Suppressor macrophage (primary cell): ENCODE measurements around the gene RHOG.
"Not testable (repeated sequence)": the region's sequence is repeated elsewhere in the genome, so short reads cannot be mapped to it uniquely, and the experiment has no call there.

Experiments used
- DNase-seq, 4 experiments: peaks; one replicate each; pipeline ENCODE4 v3.0.0-alpha.2; 2020 to 2022

The RHOG gene

DNA sequence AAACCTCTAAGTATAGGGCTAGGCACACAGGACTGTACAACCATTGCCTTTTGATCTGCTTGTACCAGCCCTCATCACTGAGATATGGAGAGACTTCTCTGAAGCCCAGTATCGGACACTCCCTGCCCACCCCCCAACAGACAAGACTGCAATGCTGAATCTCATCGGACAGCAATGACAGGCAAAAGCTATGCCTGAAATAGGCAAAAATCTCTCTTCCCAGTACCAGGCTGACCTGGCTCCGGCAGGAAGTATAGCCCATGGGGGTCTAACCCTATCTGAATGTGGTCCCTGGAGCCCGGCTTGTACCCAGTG, 6.5 kb downstream of the RHOG start:
- DNase-seq = no peak

GRCh38 chr11:3833449-3833848, 7.3 kb downstream of the RHOG start:
- no peak for DNase-seq

- peak in 1 of 4 experiments; percentile 14 for DNase-seq
Measured at GRCh38 chr11:3832816-3833215, 7.9 kb downstream of the RHOG start.

DNA sequence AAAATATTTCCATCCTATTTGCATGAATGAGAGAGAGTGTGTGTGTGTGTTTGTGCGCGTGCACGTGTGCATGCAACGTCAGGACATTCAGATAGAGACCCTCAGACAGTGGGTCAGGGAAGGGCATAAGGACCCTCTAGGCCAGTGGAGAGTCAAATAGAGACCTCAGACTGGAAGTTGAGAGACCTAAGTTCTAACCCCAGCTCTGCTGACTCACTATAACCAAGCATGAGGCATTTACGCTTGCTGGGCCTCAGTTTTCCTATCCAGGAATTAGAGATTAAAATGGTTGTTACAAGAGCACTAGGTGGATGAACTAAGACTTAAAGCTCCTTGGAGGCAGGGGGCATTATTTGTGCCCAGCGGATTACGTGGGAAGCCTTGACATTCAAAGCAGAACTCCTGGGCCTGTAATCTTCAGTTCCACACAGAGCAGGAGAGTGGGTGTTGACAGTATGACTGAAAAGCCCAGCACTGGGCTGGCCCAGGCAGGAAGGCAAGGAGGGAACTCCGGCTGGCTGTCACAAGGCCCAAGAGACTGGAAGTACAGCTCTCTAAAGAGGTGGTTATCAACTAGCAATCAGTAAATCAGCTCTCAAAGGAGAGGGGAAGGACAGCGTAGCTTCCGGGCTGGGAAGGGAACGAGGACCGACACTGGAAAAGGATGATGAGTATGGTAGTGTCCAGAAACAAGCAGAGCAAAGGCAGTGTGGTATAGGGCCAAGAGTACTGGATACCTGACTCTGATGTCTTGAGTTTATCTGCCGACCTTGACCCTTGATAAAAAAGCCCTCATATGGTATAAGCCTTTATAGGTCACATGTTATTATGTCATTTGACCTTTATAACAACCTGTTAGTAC, 9.2 kb downstream of the RHOG start:
- DNase-seq = peak; percentile 84 to 92 (median 92)

DNA sequence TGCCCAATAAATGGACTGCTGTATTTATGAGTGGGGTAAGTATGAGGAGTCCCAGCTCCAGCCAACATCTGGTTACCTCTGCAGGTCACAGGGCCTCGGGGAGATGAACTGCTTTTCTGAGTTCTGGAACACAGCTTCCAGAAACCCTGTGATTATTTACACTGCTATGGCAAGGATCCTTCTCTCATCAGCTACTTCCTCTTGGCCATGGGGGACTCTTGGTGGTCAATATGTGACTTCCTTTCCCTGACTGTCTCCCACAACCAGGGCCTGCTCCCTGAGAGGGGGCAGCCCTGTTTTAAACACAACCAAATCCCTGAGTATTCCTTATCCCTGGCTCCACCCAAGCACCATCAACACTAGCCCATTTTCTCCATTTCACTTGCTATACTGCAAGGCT, 10.0 kb downstream of the RHOG start:
- peak in 3 of 4 experiments; percentile 54 to 59 (median 56) for DNase-seq

GRCh38 chr11:3830088-3830487, 10.7 kb downstream of the RHOG start:
- no peak for DNase-seq

- no peak for DNase-seq
Measured at GRCh38 chr11:3827434-3828186, 13.1 kb downstream of the RHOG start.

DNA sequence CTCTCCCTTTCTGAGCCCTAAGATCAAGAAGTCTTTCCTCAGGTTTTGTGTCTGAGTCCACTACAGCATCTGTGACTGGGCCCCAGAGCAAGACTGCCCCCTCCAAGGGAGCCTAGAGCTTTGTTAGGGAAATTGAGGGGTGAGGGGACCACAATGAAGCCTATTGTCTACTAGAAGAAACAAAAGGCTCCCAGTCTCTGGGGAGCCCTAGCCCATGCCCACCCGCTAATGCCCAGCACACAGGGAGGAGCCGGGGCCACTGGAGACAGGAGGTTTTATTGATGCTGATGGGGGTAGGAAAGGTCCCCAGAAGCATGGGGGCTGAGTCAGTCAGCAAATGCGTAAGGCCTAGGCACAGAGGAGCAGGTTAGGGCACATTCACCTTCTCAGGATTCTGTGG, 14.0 kb downstream of the RHOG start:
- no peak for DNase-seq

- no peak for DNase-seq
Measured at GRCh38 chr11:3825473-3826154, 15.1 kb downstream of the RHOG start.

DNA sequence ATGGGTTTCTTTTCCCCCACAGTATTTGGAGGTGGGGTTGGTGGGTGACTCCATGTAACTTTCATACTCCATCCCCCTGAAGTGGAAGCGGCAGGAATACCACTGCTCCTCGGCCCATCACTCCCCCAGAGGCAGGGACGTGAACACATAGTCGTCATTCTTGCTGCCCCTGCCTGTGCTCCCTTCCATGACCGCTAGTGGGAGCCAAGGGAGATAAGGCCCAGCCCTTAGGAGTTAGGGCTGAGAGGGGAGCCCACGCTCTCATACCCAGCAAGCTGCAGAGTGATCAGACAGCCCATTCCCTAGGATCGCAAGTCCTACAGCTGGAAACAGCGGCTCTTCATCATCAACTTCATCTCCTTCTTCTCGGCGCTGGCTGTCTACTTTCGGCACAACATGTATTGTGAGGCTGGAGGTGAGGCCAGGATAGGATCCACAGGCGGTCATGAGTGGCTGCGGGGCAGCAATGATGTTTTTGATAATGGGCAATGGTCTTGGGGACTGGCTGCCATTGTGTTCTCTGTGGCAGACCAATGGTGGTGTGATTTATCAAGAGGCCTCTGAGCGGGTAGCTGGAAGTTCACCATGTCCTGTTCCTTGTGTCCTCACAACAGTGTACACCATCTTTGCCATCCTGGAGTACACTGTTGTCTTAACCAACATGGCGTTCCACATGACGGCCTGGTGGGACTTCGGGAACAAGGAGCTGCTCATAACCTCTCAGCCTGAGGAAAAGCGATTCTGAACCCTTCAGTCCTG, 15.9 kb downstream of the RHOG start:
- DNase-seq = peak; percentile 89 to 91 (median 90)

DNA sequence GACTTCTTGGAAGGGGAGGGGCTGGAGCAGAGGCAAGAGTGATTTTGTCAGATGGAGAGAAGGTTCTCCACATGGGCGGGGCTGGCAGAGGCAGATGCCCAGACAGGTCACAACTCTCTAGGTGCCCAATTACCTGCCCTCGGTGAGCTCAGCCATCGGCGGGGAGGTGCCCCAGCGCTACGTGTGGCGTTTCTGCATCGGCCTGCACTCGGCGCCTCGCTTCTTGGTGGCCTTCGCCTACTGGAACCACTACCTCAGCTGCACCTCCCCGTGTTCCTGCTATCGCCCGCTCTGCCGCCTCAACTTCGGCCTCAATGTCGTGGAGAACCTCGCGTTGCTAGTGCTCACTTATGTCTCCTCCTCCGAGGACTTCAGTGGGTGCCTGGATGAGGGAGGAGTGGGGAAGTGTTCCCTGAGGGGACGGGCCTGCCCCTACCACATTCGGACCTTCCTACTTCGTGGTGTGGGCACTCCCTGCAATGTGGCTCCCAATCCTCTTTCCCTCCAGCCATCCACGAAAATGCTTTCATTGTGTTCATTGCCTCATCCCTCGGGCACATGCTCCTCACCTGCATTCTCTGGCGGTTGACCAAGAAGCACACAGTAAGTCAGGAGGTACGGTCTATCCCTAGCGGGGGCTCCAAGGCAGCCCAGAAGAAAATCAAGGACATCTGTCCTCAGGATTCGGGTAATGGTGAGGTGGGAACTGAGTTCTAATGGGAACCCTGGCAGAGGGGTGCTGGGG, 16.8 kb downstream of the RHOG start:
- no peak for DNase-seq

DNA sequence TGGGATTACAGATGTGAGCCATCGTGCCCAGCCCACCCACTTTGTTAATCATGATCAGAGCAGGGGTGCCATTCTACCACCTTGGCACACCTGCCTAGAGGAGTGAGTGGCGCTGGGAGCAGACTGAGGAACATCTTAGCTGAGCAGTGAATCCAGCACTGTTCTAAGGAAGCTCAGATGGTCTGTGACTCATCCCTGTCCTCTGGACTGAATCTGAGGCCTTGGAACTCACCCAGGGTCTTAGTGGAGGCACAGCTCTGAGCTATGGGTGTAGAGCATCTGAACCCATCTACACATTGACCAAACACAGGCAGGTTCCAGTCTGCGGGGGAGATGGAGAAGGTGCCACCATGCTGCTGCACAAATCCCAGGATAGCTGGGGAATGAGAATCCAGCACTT, 17.5 kb downstream of the RHOG start:
- peak in 1 of 4 experiments; percentile 35 for DNase-seq

DNA sequence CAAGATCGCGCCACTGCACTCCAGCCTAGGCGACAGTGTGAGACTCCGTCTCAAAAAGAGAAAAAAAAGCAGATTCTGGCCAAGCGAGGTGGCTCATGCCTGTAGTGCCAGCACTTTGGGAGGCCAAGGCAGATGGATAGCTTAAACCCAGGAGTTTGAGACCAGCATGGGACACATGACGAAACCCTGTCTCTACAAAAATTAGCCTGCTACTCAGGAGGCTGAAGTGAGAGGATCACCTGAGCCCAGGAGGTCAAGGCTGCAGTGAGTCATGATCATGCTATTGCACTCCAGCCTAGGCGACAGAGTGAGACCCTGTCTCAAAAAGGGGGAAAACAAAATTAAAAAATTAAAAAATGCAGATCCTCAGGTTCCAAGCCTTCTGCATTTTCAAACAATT, 18.4 kb downstream of the RHOG start:
- DNase-seq = no peak

GRCh38 chr11:3820971-3821370, 19.8 kb downstream of the RHOG start:
- no peak for DNase-seq

GRCh38 chr11:3817181-3817800, 23.5 kb downstream of the RHOG start:
- DNase-seq = no peak

DNA sequence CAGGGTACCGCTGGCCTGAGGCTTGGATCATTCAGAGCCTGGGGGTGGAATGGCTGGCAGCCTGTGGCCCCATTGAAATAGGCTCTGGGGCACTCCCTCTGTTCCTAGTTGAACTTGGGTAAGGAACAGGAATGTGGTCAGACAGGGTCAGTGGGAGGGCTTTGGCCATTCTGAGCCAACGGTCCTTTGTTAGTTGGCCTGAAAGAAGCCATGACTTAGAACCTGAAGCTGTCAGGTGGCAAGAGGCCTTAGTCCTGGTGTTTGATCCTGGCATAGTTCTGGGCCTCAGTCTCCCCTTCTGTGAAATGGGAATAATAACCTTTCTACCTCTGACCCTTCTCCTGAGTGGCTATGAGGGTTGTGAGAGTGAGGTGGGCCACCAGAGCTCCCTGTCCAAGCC, 24.1 kb downstream of the RHOG start:
- no peak for DNase-seq

DNA sequence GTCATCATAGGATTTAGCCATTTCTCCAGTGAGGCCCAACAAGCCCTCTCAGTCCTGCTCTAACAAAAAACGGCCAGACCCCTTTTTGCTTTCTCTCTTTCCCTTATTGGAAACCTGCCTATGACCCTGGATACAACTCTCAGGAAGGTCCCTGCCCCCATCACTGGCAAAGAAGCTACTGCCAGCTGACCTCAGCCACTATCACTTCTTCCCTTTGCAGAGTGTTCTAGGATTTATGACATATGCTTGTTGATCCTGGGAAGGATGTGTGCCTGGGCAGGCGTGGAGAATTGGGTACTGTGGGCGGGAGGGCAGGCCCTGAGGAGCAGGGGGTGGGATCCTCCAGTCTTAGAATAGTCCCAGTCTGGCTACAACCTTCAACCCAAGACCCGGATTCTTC, 24.9 kb downstream of the RHOG start:
- DNase-seq = no peak

- not testable (repeated sequence) for DNase-seq
Measured at GRCh38 chr11:3814832-3815231, 25.9 kb downstream of the RHOG start.

DNA sequence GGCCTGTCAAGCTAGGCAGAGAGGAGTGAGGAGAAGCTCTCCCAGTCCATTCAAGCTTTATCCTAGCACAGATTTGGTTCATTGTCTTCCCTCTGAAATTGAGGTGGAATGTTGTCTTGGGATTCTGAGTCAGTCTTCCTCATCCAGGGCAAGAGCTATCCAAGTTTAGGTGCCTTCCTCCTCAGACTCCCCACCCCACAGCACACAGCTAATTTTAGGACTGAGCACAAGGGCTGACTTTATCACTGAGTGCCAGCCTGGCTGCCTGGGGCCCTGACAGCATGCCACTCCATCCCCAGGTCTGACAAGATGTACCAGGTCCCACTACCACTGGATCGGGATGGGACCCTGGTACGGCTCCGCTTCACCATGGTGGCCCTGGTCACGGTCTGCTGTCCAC, 29.8 kb downstream of the RHOG start:
- DNase-seq = no peak

DNA sequence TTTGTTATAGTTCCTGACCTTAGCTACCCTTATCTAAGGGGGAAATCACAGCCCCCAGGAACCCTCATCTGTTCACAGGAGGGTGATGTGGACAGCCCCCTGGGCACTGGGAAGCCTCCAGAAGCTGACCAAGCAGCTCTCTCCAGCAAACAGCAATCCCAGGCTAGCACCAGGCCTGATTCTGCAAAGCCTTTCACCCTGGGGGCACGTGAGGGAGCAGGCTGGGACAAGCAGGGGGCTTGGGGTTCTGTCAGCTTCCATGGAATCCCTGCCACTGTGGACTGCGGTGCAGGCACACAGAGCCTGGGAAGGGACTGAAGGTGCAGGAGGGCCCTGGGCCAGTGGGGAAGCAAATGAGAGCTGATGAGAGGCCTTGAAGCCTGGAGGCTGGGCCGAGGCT, 30.3 kb downstream of the RHOG start:
- DNase-seq = no peak

GRCh38 chr11:3809624-3809928, 31.2 kb downstream of the RHOG start:
- DNase-seq = no peak
